AG10803 (cell line): ENCODE measurements around the gene TLE6.

Experiments
- DNase-seq: peaks from one replicate; pipeline ENCODE4 v3.0.0; 2010; ENCODE audit warnings: low read depth
- H3K4me3 ChIP-seq: 2 replicates; pipeline ENCODE4 v1.5.1; 2011; ENCODE audit warnings: mild to moderate bottlenecking, low read length, control low read depth
- TF ChIP-seq, protein P1 (sequence below): conservative IDR thresholded peaks from 2 replicates; pipeline ENCODE4 v1.5.1; 2011; ENCODE audit warnings: mild to moderate bottlenecking, low read length, control low read depth, inconsistent platforms

Gene TLE6

GRCh38 chr19:2949939-2950285 lies 27.5 kb upstream of the TLE6 start:
- peak overlapping the region; percentile 96 for H3K4me3 ChIP-seq
- DNase-seq: peak; percentile 7
- TF ChIP-seq, protein P1, sequence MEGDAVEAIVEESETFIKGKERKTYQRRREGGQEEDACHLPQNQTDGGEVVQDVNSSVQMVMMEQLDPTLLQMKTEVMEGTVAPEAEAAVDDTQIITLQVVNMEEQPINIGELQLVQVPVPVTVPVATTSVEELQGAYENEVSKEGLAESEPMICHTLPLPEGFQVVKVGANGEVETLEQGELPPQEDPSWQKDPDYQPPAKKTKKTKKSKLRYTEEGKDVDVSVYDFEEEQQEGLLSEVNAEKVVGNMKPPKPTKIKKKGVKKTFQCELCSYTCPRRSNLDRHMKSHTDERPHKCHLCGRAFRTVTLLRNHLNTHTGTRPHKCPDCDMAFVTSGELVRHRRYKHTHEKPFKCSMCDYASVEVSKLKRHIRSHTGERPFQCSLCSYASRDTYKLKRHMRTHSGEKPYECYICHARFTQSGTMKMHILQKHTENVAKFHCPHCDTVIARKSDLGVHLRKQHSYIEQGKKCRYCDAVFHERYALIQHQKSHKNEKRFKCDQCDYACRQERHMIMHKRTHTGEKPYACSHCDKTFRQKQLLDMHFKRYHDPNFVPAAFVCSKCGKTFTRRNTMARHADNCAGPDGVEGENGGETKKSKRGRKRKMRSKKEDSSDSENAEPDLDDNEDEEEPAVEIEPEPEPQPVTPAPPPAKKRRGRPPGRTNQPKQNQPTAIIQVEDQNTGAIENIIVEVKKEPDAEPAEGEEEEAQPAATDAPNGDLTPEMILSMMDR: no peak

DNA sequence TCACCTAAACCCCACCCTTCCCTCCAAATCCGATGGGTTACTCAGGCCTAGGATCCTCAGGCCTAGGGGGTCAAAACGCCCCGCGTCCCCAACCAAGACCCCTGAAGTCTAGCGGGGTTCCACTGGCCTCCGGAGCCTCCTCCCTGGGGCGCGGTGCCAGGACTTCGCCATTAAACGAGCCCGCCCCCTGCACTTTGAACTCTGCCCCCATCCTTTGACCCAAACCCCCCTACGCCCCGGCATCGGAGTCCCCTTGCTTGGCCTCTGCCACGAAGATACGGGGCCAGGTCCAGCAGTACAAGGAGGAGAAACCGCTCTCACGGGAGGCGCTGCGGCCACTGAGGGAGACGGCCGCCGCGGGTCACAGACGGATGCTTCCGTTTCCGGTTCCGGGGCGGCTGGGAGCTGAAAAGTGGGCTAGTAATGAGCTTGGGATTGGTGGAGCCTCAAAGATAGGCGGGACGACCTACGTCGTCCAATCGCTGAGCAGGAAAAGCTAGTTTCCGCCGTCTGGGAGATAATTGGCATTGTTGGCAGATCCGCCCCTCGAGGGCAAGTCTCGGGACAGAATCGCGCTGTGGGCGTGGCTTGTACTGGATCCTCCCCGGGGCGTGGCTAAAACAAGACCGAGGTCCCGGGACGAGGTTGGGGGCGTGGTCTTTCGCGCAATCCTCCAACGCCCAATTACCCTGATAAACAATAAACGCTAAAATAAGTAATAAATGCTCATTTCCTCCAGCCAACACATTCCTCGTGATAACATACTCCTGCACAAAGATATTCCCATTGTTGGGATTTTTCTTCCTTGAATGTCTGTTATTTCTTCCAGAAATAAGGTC lies 26.9 kb upstream of the TLE6 start:
- TF ChIP-seq, protein P1: no peak
- H3K4me3 ChIP-seq: peak overlapping the region; percentile 96
- DNase-seq: peak; percentile 99

DNA sequence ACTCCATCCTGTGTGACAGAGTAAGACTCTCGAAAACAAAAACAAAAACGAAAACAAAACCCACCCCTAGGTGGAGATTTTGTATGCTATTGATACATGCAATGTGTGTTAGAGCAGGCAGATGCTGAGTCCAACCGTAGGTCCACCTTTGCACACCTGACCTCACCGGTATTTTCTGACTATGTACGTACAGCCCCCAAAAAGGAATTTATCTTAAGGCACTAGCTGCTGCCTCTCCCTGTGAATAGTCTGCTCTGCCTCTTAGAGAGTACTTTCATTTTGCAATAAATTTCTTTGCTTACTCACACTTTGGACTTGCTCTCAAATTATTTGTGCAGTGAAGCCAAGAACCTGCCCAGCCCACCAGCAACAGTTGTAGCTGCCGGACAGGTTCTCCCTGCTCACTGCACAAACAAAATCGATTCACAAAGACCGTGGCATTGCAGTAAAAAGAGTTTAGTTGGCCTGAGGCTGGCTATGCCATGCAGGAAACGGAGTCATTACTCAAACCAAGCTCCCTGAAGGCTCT lies 24.3 kb upstream of the TLE6 start:
- TF ChIP-seq, protein P1: peak; percentile 34
- H3K4me3 ChIP-seq: peak overlapping the region; percentile 44

GRCh38 chr19:2957160-2957559 lies 20.2 kb upstream of the TLE6 start:
- no peak overlapping the region for H3K4me3 ChIP-seq
- DNase-seq: no peak
- TF ChIP-seq, protein P1: no peak

More for the DNA sequence above, 24.3 kb upstream of the TLE6 start:
- DNase-seq: peak; percentile 26

- DNase-seq: no peak
- TF ChIP-seq, protein P1: no peak
- no peak overlapping the region for H3K4me3 ChIP-seq
Observed at GRCh38 chr19:2960120-2960519, 17.2 kb upstream of the TLE6 start.

DNA sequence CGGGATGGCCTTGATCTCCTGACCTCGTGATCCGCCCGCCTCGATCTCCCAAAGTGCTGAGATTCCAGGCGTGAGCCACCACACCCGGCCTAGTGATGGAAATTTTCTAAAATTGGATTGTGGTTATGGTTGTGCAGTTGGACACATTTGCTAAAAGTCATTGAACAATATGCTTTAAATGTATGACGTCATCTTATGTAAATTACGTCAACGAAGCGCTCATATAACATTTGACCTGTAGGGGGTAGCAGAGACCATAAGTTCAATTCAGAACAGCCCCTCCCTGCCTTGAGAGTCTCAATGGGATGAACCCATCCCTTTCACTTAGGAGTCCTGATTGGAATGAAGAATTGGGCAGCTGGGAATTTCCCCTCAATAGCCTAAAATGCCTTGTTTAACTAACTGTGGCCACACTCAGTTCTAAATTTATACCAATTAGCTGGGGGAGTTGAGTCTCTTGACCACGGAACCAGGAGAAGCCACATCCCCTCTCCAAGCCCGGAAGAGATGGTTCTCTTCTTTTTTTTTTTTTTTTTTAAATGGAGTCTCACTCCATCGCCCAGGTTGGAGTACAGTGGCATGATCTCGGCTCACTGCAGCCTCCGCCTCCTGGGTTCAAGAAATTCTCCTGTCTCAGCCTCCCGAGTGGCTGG lies 15.2 kb upstream of the TLE6 start:
- DNase-seq: peak; percentile 86
- TF ChIP-seq, protein P1: peak; percentile 74
- peak overlapping the region; percentile 16; the same call in 1 of the 2 replicates for H3K4me3 ChIP-seq
